Neuron (in vitro differentiated cells): ENCODE data around the gene GCNT4.

ENCODE experiments used
- H2AFZ ChIP-seq: one replicate; pipeline ENCODE4 v1.6.1; 2013; ENCODE audit warnings: low read depth, mild to moderate bottlenecking, inconsistent platforms, low read length, moderate library complexity
- H3K27me3 ChIP-seq: one replicate; pipeline ENCODE4 v1.6.1; 2013; ENCODE audit warnings: low read length; ENCODE audit not compliant: insufficient read depth
- H3K36me3 ChIP-seq: one replicate; pipeline ENCODE4 v1.6.1; 2013; ENCODE audit warnings: low read length; ENCODE audit not compliant: insufficient read depth
- H3K4me1 ChIP-seq: one replicate; pipeline ENCODE4 v1.6.1; 2013; ENCODE audit warnings: low read length; ENCODE audit not compliant: insufficient read depth
- H3K4me3 ChIP-seq: 2 replicates; pipeline ENCODE4 v1.5.1; 2013; ENCODE audit warnings: mild to moderate bottlenecking, low read length, moderate library complexity
- H3K9me3 ChIP-seq: one replicate; pipeline ENCODE4 v1.6.1; 2013; ENCODE audit warnings: low read length

The GCNT4 gene

GRCh38 chr5:75020016-75020656 lies 32.2 kb downstream of the GCNT4 start:
- no peak overlapping the region for H2AFZ ChIP-seq
- H3K4me3 ChIP-seq = no peak overlapping the region
- no peaks in the 10 kb centered on the region for H3K9me3 ChIP-seq
- no peaks in the 10 kb centered on the region for H3K36me3 ChIP-seq
- H3K27me3 ChIP-seq = no peaks in the 10 kb centered on the region
- no peaks in the 10 kb centered on the region for H3K4me1 ChIP-seq

GRCh38 chr5:75018805-75019587 lies 33.4 kb downstream of the GCNT4 start:
- Histone ChIP-seq H3K27me3 (no peaks in the 10 kb centered on the region), H3K9me3 (no peaks in the 10 kb centered on the region), H3K4me1 (no peaks in the 10 kb centered on the region), H2AFZ (no peak overlapping the region), H3K4me3 (no peak overlapping the region), H3K36me3 (no peaks in the 10 kb centered on the region)

- Histone ChIP-seq H3K36me3 (no peaks in the 10 kb centered on the region), H2AFZ (no peak overlapping the region), H3K4me3 (no peak overlapping the region), H3K9me3 (no peaks in the 10 kb centered on the region), H3K27me3 (no peaks in the 10 kb centered on the region), H3K4me1 (no peaks in the 10 kb centered on the region)
These were observed 34.4 kb downstream of the GCNT4 start for GRCh38 chr5:75017971-75018370.

- Histone ChIP-seq H2AFZ (no peak overlapping the region), H3K4me3 (no peak overlapping the region), H3K36me3 (no peaks in the 10 kb centered on the region), H3K27me3 (no peaks in the 10 kb centered on the region), H3K4me1 (no peaks in the 10 kb centered on the region), H3K9me3 (no peaks in the 10 kb centered on the region)
These were observed 35.5 kb downstream of the GCNT4 start for GRCh38 chr5:75016896-75017295.

GRCh38 chr5:75012748-75013147 lies 39.6 kb downstream of the GCNT4 start:
- Histone ChIP-seq H3K9me3 (no peaks in the 10 kb centered on the region), H3K4me3 (no peak overlapping the region), H3K27me3 (no peaks in the 10 kb centered on the region), H3K36me3 (no peaks in the 10 kb centered on the region), H3K4me1 (no peaks in the 10 kb centered on the region), H2AFZ (no peak overlapping the region)

- Histone ChIP-seq H2AFZ (no peak overlapping the region), H3K4me1 (peaks cover 13% of the 10 kb centered on the region), H3K4me3 (no peak overlapping the region), H3K27me3 (no peaks in the 10 kb centered on the region), H3K9me3 (no peaks in the 10 kb centered on the region), H3K36me3 (no peaks in the 10 kb centered on the region)
These were observed 41.5 kb downstream of the GCNT4 start for GRCh38 chr5:75010838-75011237.

- Histone ChIP-seq H2AFZ (no peak overlapping the region), H3K27me3 (no peaks in the 10 kb centered on the region), H3K36me3 (no peaks in the 10 kb centered on the region), H3K9me3 (no peaks in the 10 kb centered on the region), H3K4me1 (peaks cover 13% of the 10 kb centered on the region), H3K4me3 (no peak overlapping the region)
These were observed 42.6 kb downstream of the GCNT4 start for GRCh38 chr5:75009556-75010345.

GRCh38 chr5:75006865-75007822 lies 45.2 kb downstream of the GCNT4 start:
- Histone ChIP-seq H3K4me3 (no peak overlapping the region), H3K9me3 (peaks cover 5% of the 10 kb centered on the region), H3K4me1 (peaks cover 13% of the 10 kb centered on the region), H3K27me3 (no peaks in the 10 kb centered on the region), H3K36me3 (no peaks in the 10 kb centered on the region), H2AFZ (no peak overlapping the region)

- Histone ChIP-seq H3K36me3 (no peaks in the 10 kb centered on the region), H2AFZ (no peak overlapping the region), H3K4me1 (peaks cover 13% of the 10 kb centered on the region), H3K9me3 (peaks cover 5% of the 10 kb centered on the region), H3K4me3 (no peak overlapping the region), H3K27me3 (no peaks in the 10 kb centered on the region)
These were observed 46.8 kb downstream of the GCNT4 start for GRCh38 chr5:75005561-75005960.
